HG03097 (cell line): ENCODE results near the gene KITLG.
"Not testable (repeated sequence)": the region's sequence is repeated elsewhere in the genome, so short reads cannot be mapped to it uniquely, and the experiment has no call there.

Experiments
- ATAC-seq: cut with Tn5 transposase; IDR thresholded peaks from one replicate; pipeline ENCODE4 v1.9.1; 2021; ENCODE audit not compliant: unreplicated experiment, low FRiP score

KITLG gene

GRCh38 chr12:88496891-88497371 lies 83.3 kb downstream of the KITLG start:
- ATAC-seq, result no peak

GRCh38 chr12:88496429-88496828 lies 83.8 kb downstream of the KITLG start:
- ATAC-seq, result no peak

GRCh38 chr12:88495031-88495430 lies 85.2 kb downstream of the KITLG start:
- ATAC-seq, result no peak

- ATAC-seq, result no peak
These were observed 85.8 kb downstream of the KITLG start for GRCh38 chr12:88494520-88494919.

- ATAC-seq, result no peak
These were observed 86.6 kb downstream of the KITLG start for GRCh38 chr12:88493636-88494035.

- no peak for ATAC-seq
These were observed 89.8 kb downstream of the KITLG start for GRCh38 chr12:88490425-88490824.

GRCh38 chr12:88472775-88473174 lies 107.5 kb downstream of the KITLG start:
- no peak for ATAC-seq

- ATAC-seq, result no peak
These were observed 108.0 kb downstream of the KITLG start for GRCh38 chr12:88472248-88472647.

GRCh38 chr12:88471331-88472045 lies 108.8 kb downstream of the KITLG start:
- no peak for ATAC-seq

- ATAC-seq, result no peak
These were observed 111.1 kb downstream of the KITLG start for GRCh38 chr12:88469154-88469553.

GRCh38 chr12:88468581-88468980 lies 111.7 kb downstream of the KITLG start:
- ATAC-seq, result no peak

- not testable (repeated sequence) for ATAC-seq
These were observed 113.6 kb downstream of the KITLG start for GRCh38 chr12:88466708-88467107.

- no peak for ATAC-seq
These were observed 121.9 kb downstream of the KITLG start for GRCh38 chr12:88458327-88458726.

- no peak for ATAC-seq
These were observed 126.9 kb downstream of the KITLG start for GRCh38 chr12:88453323-88453722.

GRCh38 chr12:88451205-88451604 lies 129.1 kb downstream of the KITLG start:
- no peak for ATAC-seq

- no peak for ATAC-seq
These were observed 130.1 kb downstream of the KITLG start for GRCh38 chr12:88450136-88450535.

- ATAC-seq, result no peak
These were observed 131.8 kb downstream of the KITLG start for GRCh38 chr12:88448337-88448915.

GRCh38 chr12:88445705-88446394 lies 134.4 kb downstream of the KITLG start:
- ATAC-seq, result no peak

- no peak for ATAC-seq
These were observed 135.8 kb downstream of the KITLG start for GRCh38 chr12:88444481-88444880.
